Prostate gland (tissue), 2 donors: ENCODE measurements around the gene RAB11B. TPM values are rescaled to one million over a fixed set of nuclear protein-coding genes. Genes with fewer than 3 reads are reported as not detected.
A peak's percentile ranks its signal among the peaks of the same experiment; 100 is the strongest.
"Not testable (repeated sequence)": the region's sequence is repeated elsewhere in the genome, so short reads cannot be mapped to it uniquely, and the experiment has no call there.

ENCODE experiments used
- DNase-seq: peaks from one replicate; pipeline ENCODE4 v3.0.0-alpha.2; 2019; ENCODE audit warnings: low spot score
- H3K27ac ChIP-seq, 2 donors: fragments of 200-600 bp; sonication (generic); 2 replicates each; pipeline ENCODE4 v1.5.1; 2017 to 2019
- H3K27me3 ChIP-seq: fragments of 200-600 bp; sonication (generic); replicated peaks from 2 replicates; pipeline ENCODE4 v1.5.1; 2019; ENCODE audit not compliant: insufficient read depth
- H3K36me3 ChIP-seq, 2 donors: fragments of 200-600 bp; sonication (generic); 1 replicate in 1 of 2; 2 replicates in 1 of 2; pipeline versions ENCODE4 v1.5.1 to v1.8.1; 2017 to 2019
- H3K4me1 ChIP-seq: fragments of 200-600 bp; sonication (generic); replicated peaks from 2 replicates; pipeline ENCODE4 v1.5.1; 2019
- H3K4me3 ChIP-seq, 2 donors: fragments of 200-600 bp; sonication (generic); 2 replicates each; pipeline ENCODE4 v1.5.1; 2017 to 2019
- H3K9me3 ChIP-seq: fragments of 200-600 bp; sonication (generic); 2 replicates; pipeline ENCODE4 v1.5.1; 2017
- POLR2A ChIP-seq: fragments of 450-650 bp; IDR thresholded peaks from one replicate; pipeline ENCODE4 v1.6.1; 2016; ENCODE audit warnings: antibody characterized with exemption, mild to moderate bottlenecking
- POLR2AphosphoS5 ChIP-seq: sonication (generic); formaldehyde crosslinking; IDR thresholded peaks from one replicate; pipeline ENCODE4 v1.6.1; 2017; ENCODE audit warnings: antibody characterized with exemption
- WGBS: methylation state at CpG from one replicate; pipeline ENCODE4 v1.1.5; 2018; 5-methylcytosine and 5-hydroxymethylcytosine counted together
- intact Hi-C: fragments of 100-400 bp; cut with DNase I; formaldehyde crosslinking; loops from one replicate; pipeline ENCODE4 v1.14.2; 2022
- total RNA-seq, 2 donors: library from RNA; depleted of rRNA; stranded (reverse); fragments of >200 nt; gene quantifications; one replicate each; pipeline ENCODE4 v1.1.0, GENCODE V29; 2016
- TF ChIP-seq, protein P1 (sequence below), 4 experiments: fragments of 200-600 bp in 2 of 4; fragments of 450-650 bp in 2 of 4; sonication (generic) in 2 of 4; IDR thresholded peaks; 1 replicate in 3 of 4; 2 replicates in 1 of 4; pipeline ENCODE4 v1.5.1; 2016 to 2019; ENCODE audit warnings: antibody characterized with exemption in 4 of 4, mild to moderate bottlenecking in 2 of 4, moderate library complexity in 2 of 4

The RAB11B gene
- total RNA-seq, result 100 to 1,000 TPM in 1 of 2 donors, 10 to 100 TPM in 1; 60.7 to 103 TPM

DNA sequence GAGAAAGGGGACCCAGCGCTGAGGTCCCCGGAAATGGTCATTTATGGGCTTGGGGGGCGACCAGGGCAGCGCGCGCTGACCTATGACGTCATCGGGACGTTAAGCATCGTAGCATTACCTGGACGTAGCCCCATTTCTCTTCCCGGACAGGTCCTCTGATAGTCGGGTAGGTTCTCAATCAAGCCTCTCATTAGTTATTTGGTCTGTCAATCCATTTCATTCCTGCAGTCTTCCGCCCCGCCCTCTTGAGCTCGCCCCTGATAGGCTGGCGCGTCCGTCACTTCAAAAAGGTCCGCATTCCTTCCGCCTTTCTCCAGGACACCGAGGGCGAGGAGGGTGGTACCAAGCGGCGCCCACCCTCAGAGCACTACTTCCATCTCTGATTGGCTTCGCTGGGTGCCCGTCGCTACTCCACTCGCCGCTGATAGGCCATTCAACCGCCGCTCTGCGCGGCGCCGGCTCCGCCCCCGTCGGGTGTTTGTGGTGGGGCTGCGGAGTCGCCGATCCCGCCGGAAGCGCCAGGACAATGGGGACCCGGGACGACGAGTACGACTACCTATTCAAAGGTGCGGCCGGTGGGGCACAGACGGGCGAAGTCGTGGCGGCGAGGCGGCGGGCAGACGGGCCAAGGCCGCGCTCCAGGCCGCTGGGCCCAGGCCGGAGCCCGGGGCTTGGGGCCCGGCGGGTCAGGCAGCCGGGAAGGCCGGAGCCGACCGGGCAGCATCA lies at the start of gene RAB11B:
RAB11B (plus strand) TSS at position 470 of the 726 bp plus-strand sequence; CDS start at position 527, 57 bp downstream.
- Histone ChIP-seq H3K36me3 (no peaks in the 10 kb centered on the region), H3K9me3 (no peaks in the 10 kb centered on the region), H3K4me1 (peaks cover 15% of the 10 kb centered on the region), H3K4me3 (peak within 1 kb of the TSS; percentile 100), H3K27me3 (no peaks in the 10 kb centered on the region), H3K27ac (peak within 1 kb of the TSS; percentile 99 to 100)
- WGBS, result under 1% methylated on average over 60 of the region's 70 CpGs
- peak; percentile 100 for DNase-seq
- intact Hi-C loops, result loop anchor here (2.0 kb wide), 1 partner anchor 27 kb away; no protein-coding TSS in a partner anchor
- TF ChIP-seq POLR2AphosphoS5 (peak; percentile 99), POLR2A (peak; percentile 63)
- TF ChIP-seq, protein P1, sequence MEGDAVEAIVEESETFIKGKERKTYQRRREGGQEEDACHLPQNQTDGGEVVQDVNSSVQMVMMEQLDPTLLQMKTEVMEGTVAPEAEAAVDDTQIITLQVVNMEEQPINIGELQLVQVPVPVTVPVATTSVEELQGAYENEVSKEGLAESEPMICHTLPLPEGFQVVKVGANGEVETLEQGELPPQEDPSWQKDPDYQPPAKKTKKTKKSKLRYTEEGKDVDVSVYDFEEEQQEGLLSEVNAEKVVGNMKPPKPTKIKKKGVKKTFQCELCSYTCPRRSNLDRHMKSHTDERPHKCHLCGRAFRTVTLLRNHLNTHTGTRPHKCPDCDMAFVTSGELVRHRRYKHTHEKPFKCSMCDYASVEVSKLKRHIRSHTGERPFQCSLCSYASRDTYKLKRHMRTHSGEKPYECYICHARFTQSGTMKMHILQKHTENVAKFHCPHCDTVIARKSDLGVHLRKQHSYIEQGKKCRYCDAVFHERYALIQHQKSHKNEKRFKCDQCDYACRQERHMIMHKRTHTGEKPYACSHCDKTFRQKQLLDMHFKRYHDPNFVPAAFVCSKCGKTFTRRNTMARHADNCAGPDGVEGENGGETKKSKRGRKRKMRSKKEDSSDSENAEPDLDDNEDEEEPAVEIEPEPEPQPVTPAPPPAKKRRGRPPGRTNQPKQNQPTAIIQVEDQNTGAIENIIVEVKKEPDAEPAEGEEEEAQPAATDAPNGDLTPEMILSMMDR (IDR thresholded peaks at IDR 0.05), result no peak

DNA sequence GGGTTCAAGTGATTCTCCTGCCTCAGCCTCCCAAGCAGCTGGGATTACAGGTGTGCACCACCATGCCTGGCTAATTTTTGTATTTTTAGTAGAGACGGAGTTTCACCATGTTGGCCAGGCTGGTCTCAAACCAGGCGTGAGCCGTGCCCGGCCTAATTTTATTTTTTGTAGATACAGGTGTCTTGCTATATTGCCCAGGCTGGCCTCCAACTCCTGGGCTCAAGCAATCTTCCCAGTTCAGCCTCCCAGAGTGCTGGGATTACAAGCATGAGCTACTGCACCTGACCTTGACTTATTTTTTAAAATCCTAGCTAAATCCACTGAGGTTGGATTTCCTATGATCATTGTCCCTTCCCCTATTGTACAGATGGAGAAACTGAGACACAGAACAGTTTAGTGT lies 48.7 kb upstream of the RAB11B start:
- H3K27me3 ChIP-seq, DNase-seq, intact Hi-C loops, H3K27ac ChIP-seq, H3K36me3 ChIP-seq, H3K4me1 ChIP-seq, H3K4me3 ChIP-seq, H3K9me3 ChIP-seq: not testable (repeated sequence)
- 96% methylated on average over 4 of the region's 4 CpGs for WGBS

DNA sequence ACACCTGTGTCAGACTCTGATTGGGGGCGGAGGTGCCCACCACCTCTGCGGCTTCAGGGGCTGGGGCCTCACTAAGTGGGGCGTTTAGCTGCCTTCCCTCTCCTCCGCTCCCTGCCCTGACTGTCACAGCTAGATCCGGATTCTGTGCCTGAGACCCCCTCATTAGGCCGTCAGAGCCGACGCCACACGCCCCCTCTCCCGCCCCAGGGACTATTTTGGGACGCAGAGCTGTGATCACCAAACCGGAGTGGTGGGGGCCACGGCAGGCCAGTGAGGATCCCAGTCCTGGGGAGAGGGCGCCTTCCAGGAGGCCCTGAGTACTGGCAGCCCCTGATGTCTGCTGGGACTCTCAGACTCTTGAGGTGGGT lies 47.9 kb upstream of the RAB11B start:
- H3K36me3 ChIP-seq, result no peaks in the 10 kb centered on the region
- no peaks in the 10 kb centered on the region for H3K27me3 ChIP-seq
- TF ChIP-seq POLR2A (no peak), POLR2AphosphoS5 (no peak)
- TF ChIP-seq, protein P1 (IDR thresholded peaks at IDR 0.05), result no peak
- H3K4me1 ChIP-seq, result peaks cover 7% of the 10 kb centered on the region
- peak overlapping the region; percentile 55 to 58 for H3K27ac ChIP-seq
- WGBS, result 38% methylated on average over 14 of the region's 14 CpGs
- H3K9me3 ChIP-seq, result no peaks in the 10 kb centered on the region
- H3K4me3 ChIP-seq, result peak overlapping the region; percentile 30 to 45
- no peak for DNase-seq
- intact Hi-C loops, result no loop called here

DNA sequence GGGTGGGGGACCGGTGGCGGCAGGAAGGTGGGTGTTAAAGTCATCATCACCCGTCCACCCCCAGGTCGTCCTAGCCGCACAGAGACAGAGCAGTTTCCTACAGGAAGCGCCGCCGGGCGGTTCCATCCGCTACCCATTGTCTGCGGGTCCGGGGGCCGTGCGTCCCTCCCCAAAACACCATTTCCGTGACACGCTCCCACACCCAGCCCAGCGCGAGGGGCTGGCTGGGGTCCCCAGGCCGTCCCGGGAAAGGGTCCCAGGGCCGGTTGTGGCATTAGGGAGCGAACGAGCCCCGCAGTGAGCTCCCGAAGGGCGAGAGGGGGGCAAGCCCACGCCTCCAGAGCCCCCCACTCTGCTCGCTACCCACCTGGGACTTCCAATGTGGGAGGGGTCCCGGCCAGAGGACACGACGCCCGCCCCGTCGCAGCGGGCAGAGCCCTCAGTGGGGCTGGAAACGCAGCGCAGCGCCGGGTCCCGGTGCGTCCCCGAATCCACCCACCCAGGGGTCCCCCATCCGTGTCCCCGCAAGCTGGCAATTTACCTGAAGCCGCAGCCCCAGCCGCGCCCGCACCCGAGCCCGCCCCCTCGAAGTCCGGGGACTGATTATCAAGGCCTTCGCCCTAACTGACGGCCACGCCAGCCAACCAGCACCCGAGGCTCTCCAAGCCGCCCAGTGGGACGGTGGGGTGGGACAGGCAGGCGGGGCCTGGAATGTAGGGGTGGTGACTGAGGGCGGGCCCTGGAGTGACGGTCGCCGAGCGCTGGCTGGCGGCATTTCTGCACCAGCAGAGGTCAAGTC lies 47.3 kb upstream of the RAB11B start, which contains the start of gene KANK3:
KANK3 (minus strand) TSS at position 579 of the 799 bp plus-strand sequence. CDS start 5,434 bp downstream, outside the sequence.
- peak within 1 kb of the TSS; percentile 55 to 58 for H3K27ac ChIP-seq
- peak; percentile 90 for TF ChIP-seq POLR2AphosphoS5
- TF ChIP-seq POLR2A, result peak; percentile 40
- TF ChIP-seq, protein P1 (IDR thresholded peaks at IDR 0.05), result peak in 2 of 4 experiments; percentile 19 to 30
- peak; percentile 91 for DNase-seq

DNA sequence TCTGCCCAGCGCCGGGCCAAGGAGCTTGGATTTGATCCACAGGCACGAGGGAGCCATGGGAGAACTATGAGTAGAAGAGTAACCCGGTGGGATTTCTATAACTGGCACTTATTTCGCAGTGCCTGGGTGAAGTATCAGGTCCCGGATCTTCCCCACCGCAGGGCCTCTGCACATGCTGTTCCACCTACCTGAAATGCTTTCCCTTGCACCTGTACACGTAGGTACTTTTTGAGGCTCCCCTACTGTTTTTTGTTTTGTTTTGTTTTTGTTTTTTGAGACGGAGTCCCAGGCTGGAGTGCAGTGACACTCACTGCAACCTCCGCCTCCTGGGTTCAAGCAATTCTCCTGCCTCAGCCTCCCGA lies 46.7 kb upstream of the RAB11B start:
- TF ChIP-seq POLR2AphosphoS5, result no peak
- TF ChIP-seq POLR2A, result no peak
- TF ChIP-seq, protein P1 (IDR thresholded peaks at IDR 0.05), result no peak
- H3K4me3 ChIP-seq, result peak overlapping the region in 1 of 2 donors; percentile 45
- 37% methylated on average over 11 of the region's 11 CpGs for WGBS
- no peak for DNase-seq
- no peaks in the 10 kb centered on the region for H3K9me3 ChIP-seq
- no peak overlapping the region for H3K27ac ChIP-seq
- H3K4me1 ChIP-seq, result peaks cover 7% of the 10 kb centered on the region
- intact Hi-C loops, result no loop called here
- H3K27me3 ChIP-seq, result no peaks in the 10 kb centered on the region
- no peaks in the 10 kb centered on the region for H3K36me3 ChIP-seq

More for the DNA sequence above, 47.3 kb upstream of the RAB11B start, which contains the start of gene KANK3:
- H3K9me3 ChIP-seq, result no peaks in the 10 kb centered on the region
- no peaks in the 10 kb centered on the region for H3K27me3 ChIP-seq
- H3K36me3 ChIP-seq, result no peaks in the 10 kb centered on the region
- WGBS, result 4% methylated on average over 60 of the region's 65 CpGs
- H3K4me3 ChIP-seq, result peak within 1 kb of the TSS; percentile 30 to 45
- intact Hi-C loops, result no loop called here
- H3K4me1 ChIP-seq, result peaks cover 7% of the 10 kb centered on the region

DNA sequence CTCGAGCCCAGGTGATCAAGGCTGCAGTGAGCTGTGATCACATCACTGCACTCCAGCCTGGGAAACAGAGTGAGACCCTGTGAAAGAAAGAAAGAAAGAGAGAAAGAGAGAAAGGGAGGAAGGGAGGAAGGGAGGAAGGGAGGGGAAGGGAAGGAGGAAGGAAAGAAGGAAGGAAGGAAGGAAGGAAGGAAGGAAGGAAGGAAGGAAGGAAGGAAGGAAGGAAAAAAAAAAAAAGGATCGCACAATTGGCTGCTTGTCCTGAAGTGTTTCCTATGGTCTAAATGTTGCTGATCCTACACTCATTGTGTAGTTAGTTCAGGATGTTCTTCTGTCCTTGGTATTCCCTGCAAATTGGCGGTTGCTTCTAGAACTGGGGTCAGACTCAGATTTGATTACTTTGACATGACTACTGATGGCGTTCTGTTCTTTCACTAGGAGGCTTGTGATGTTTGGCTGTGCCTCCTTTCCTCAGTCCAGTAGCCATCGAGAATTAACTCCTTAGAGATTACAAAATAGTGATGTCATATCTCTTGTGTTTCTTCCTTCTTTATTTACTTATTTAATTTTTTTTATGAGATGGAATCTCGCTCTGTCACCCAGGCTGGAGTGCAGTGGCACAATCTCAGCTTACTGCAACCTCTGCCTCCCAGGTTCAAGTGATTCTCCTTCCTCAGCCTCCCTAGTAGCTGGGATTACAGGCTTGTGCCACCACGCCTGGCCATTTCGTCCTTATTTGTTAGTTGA lies 40.4 kb upstream of the RAB11B start:
- intact Hi-C loops, result loop anchor here (10.0 kb wide), 1 partner anchor 155 kb away; the partner anchor contains the start of gene PRAM1

More for the DNA sequence above, 40.4 kb upstream of the RAB11B start:
- H3K27ac ChIP-seq, H3K36me3 ChIP-seq, H3K4me1 ChIP-seq, H3K4me3 ChIP-seq, H3K27me3 ChIP-seq, H3K9me3 ChIP-seq, DNase-seq: not testable (repeated sequence)
- WGBS, result 56% methylated on average over 8 of the region's 8 CpGs
